Activated naive CD4-positive, alpha-beta T cell treated with anti-CD3 and anti-CD28 coated beads for 36 hours (primary cell): ENCODE results near the gene KCNMA1. TPM values are rescaled to one million over a fixed set of nuclear protein-coding genes. Genes with fewer than 3 reads are reported as not detected.

Source experiments
- CTCF ChIA-PET: fragments of 350-600 bp; sonication (Branson Sonifier 250); formaldehyde crosslinking; loops from one replicate; lab custom pipeline; 2021; ENCODE audit warnings: antibody characterized with exemption; lab: Charles Lee
- DNase-seq: peaks from one replicate; pipeline ENCODE4 v3.0.0-alpha.2; 2020
- H3K27ac Mint-ChIP-seq: one replicate; pipeline ENCODE4 v1.8.0; 2021; ENCODE audit warnings: mild to moderate bottlenecking, mixed read lengths
- H3K27me3 Mint-ChIP-seq: one replicate; pipeline ENCODE4 v1.8.0; 2021; ENCODE audit warnings: low read depth, mixed read lengths
- H3K36me3 Mint-ChIP-seq: one replicate; pipeline ENCODE4 v1.8.0; 2021; ENCODE audit warnings: low read depth, mixed read lengths
- H3K4me1 Mint-ChIP-seq: one replicate; pipeline ENCODE4 v1.8.0; 2021; ENCODE audit warnings: low read depth, mixed read lengths
- H3K4me3 Mint-ChIP-seq: one replicate; pipeline ENCODE4 v1.8.0; 2021; ENCODE audit warnings: mild to moderate bottlenecking, moderate library complexity, mixed read lengths
- H3K9me3 Mint-ChIP-seq: one replicate; pipeline ENCODE4 v1.8.0; 2021; ENCODE audit warnings: mixed read lengths
- intact Hi-C: fragments of 100-400 bp; cut with micrococcal nuclease; formaldehyde crosslinking; loops from one replicate; pipeline ENCODE4 v1.15.1; 2023
- total RNA-seq, 2 experiments: library from RNA; stranded (reverse); gene quantifications; one replicate each; pipeline ENCODE4 v1.2.3, GENCODE V29; 2021

The KCNMA1 gene
- total RNA-seq, 2 experiments from 2014 or later = not detected

- no peaks in the 10 kb centered on the region for H3K9me3 Mint-ChIP-seq
- CTCF ChIA-PET = no interaction called here
Observed at GRCh38 chr10:77626266-77626935, 11.2 kb downstream of the KCNMA1 start.

GRCh38 chr10:77625379-77625778, 12.2 kb downstream of the KCNMA1 start:
- H3K36me3 Mint-ChIP-seq = no peaks in the 10 kb centered on the region
- H3K9me3 Mint-ChIP-seq = no peaks in the 10 kb centered on the region
- intact Hi-C loops = no loop called here
- peaks cover 3% of the 10 kb centered on the region for H3K4me1 Mint-ChIP-seq
- H3K27ac Mint-ChIP-seq = no peak overlapping the region
- no peak for DNase-seq
- CTCF ChIA-PET = no interaction called here
- H3K27me3 Mint-ChIP-seq = peaks cover 2% of the 10 kb centered on the region
- H3K4me3 Mint-ChIP-seq = no peak overlapping the region

More at GRCh38 chr10:77626266-77626935, 11.2 kb downstream of the KCNMA1 start:
- Mint-ChIP-seq H3K27ac (no peak overlapping the region), H3K27me3 (peaks cover 2% of the 10 kb centered on the region), H3K4me1 (peaks cover 3% of the 10 kb centered on the region), H3K4me3 (no peak overlapping the region), H3K36me3 (no peaks in the 10 kb centered on the region)
- DNase-seq = no peak
- intact Hi-C loops = no loop called here

GRCh38 chr10:77622889-77623291, 14.7 kb downstream of the KCNMA1 start:
- Mint-ChIP-seq H3K27me3 (peaks cover 2% of the 10 kb centered on the region), H3K4me3 (no peak overlapping the region), H3K4me1 (peaks cover 3% of the 10 kb centered on the region), H3K9me3 (no peaks in the 10 kb centered on the region), H3K36me3 (no peaks in the 10 kb centered on the region), H3K27ac (no peak overlapping the region)
- CTCF ChIA-PET = no interaction called here
- intact Hi-C loops = no loop called here
- no peak for DNase-seq

- H3K36me3 Mint-ChIP-seq = no peaks in the 10 kb centered on the region
- H3K27ac Mint-ChIP-seq = no peak overlapping the region
- peaks cover 3% of the 10 kb centered on the region for H3K4me1 Mint-ChIP-seq
- no peak for DNase-seq
- no peaks in the 10 kb centered on the region for H3K27me3 Mint-ChIP-seq
- H3K9me3 Mint-ChIP-seq = no peaks in the 10 kb centered on the region
- no peak overlapping the region for H3K4me3 Mint-ChIP-seq
- intact Hi-C loops = no loop called here
- CTCF ChIA-PET = no interaction called here
Observed at GRCh38 chr10:77620731-77621130, 16.9 kb downstream of the KCNMA1 start.

- DNase-seq = no peak
- no peaks in the 10 kb centered on the region for H3K9me3 Mint-ChIP-seq
- peaks cover 3% of the 10 kb centered on the region for H3K4me1 Mint-ChIP-seq
- H3K27me3 Mint-ChIP-seq = peaks cover 2% of the 10 kb centered on the region
- intact Hi-C loops = no loop called here
- CTCF ChIA-PET = no interaction called here
- H3K27ac Mint-ChIP-seq = no peak overlapping the region
- H3K36me3 Mint-ChIP-seq = no peaks in the 10 kb centered on the region
- H3K4me3 Mint-ChIP-seq = no peak overlapping the region
Observed at GRCh38 chr10:77619964-77620703, 17.5 kb downstream of the KCNMA1 start.

- DNase-seq = no peak
- no peaks in the 10 kb centered on the region for H3K9me3 Mint-ChIP-seq
- intact Hi-C loops = no loop called here
- H3K27me3 Mint-ChIP-seq = peaks cover 2% of the 10 kb centered on the region
- no peak overlapping the region for H3K27ac Mint-ChIP-seq
- CTCF ChIA-PET = no interaction called here
- no peak overlapping the region for H3K4me3 Mint-ChIP-seq
- H3K4me1 Mint-ChIP-seq = peaks cover 3% of the 10 kb centered on the region
- no peaks in the 10 kb centered on the region for H3K36me3 Mint-ChIP-seq
Observed at GRCh38 chr10:77618117-77618516, 19.5 kb downstream of the KCNMA1 start.

- no peak overlapping the region for H3K4me3 Mint-ChIP-seq
- CTCF ChIA-PET = no interaction called here
- H3K27ac Mint-ChIP-seq = no peak overlapping the region
- intact Hi-C loops = no loop called here
- H3K36me3 Mint-ChIP-seq = no peaks in the 10 kb centered on the region
- peaks cover 2% of the 10 kb centered on the region for H3K27me3 Mint-ChIP-seq
- H3K9me3 Mint-ChIP-seq = no peaks in the 10 kb centered on the region
- H3K4me1 Mint-ChIP-seq = no peaks in the 10 kb centered on the region
- DNase-seq = no peak
Observed at GRCh38 chr10:77616766-77617165, 20.8 kb downstream of the KCNMA1 start.

- DNase-seq = no peak
- CTCF ChIA-PET = interaction anchor here (1.0 to 1.5 kb wide), 2 partner anchors 247 to 446 kb away, joined by 3 read pairs; no protein-coding TSS in a partner anchor
- intact Hi-C loops = no loop called here
- Mint-ChIP-seq H3K27ac (no peak overlapping the region), H3K4me3 (no peak overlapping the region), H3K27me3 (peaks cover 6% of the 10 kb centered on the region), H3K9me3 (no peaks in the 10 kb centered on the region), H3K36me3 (no peaks in the 10 kb centered on the region), H3K4me1 (no peaks in the 10 kb centered on the region)
Observed at GRCh38 chr10:77614778-77615625, 22.6 kb downstream of the KCNMA1 start.

- DNase-seq = no peak
- CTCF ChIA-PET = interaction anchor here (1.5 kb wide), 1 partner anchor 445 kb away, joined by 3 read pairs; no protein-coding TSS in a partner anchor
- Mint-ChIP-seq H3K27me3 (peaks cover 8% of the 10 kb centered on the region), H3K9me3 (no peaks in the 10 kb centered on the region), H3K4me1 (no peaks in the 10 kb centered on the region), H3K27ac (no peak overlapping the region), H3K36me3 (no peaks in the 10 kb centered on the region), H3K4me3 (no peak overlapping the region)
- intact Hi-C loops = no loop called here
Observed at GRCh38 chr10:77613476-77614130, 24.0 kb downstream of the KCNMA1 start.

- DNase-seq = no peak
- Mint-ChIP-seq H3K9me3 (no peaks in the 10 kb centered on the region), H3K4me1 (no peaks in the 10 kb centered on the region), H3K27ac (no peak overlapping the region), H3K36me3 (no peaks in the 10 kb centered on the region), H3K4me3 (no peak overlapping the region), H3K27me3 (peaks cover 8% of the 10 kb centered on the region)
- CTCF ChIA-PET = interaction anchor here (0.6 kb wide), 1 partner anchor 42 kb away, joined by 4 read pairs; no protein-coding TSS in a partner anchor
- intact Hi-C loops = no loop called here
Observed at GRCh38 chr10:77611670-77612069, 25.9 kb downstream of the KCNMA1 start.

- Mint-ChIP-seq H3K27me3 (peaks cover 8% of the 10 kb centered on the region), H3K4me1 (no peaks in the 10 kb centered on the region), H3K9me3 (no peaks in the 10 kb centered on the region), H3K4me3 (no peak overlapping the region), H3K27ac (no peak overlapping the region), H3K36me3 (no peaks in the 10 kb centered on the region)
- DNase-seq = no peak
- intact Hi-C loops = no loop called here
- CTCF ChIA-PET = interaction anchor here (0.6 kb wide), 1 partner anchor 42 kb away, joined by 4 read pairs; no protein-coding TSS in a partner anchor
Observed at GRCh38 chr10:77611221-77611620, 26.4 kb downstream of the KCNMA1 start.

- Mint-ChIP-seq H3K36me3 (no peaks in the 10 kb centered on the region), H3K4me3 (no peak overlapping the region), H3K27me3 (peaks cover 6% of the 10 kb centered on the region), H3K27ac (no peak overlapping the region), H3K4me1 (no peaks in the 10 kb centered on the region), H3K9me3 (no peaks in the 10 kb centered on the region)
- CTCF ChIA-PET = no interaction called here
- intact Hi-C loops = no loop called here
- DNase-seq = no peak
Observed at GRCh38 chr10:77609781-77610272, 27.8 kb downstream of the KCNMA1 start.
